GM12878 (cell line): ENCODE data around the gene NASP. TPM values are rescaled to one million over a fixed set of nuclear protein-coding genes. Genes with fewer than 3 reads are reported as not detected.
A peak's percentile ranks its signal among the peaks of the same experiment; 100 is the strongest.

Experiments
- CBX5 ChIP-seq: sonication (generic); IDR thresholded peaks from 2 replicates; pipeline ENCODE4 v1.6.1; 2016; ENCODE audit warnings: low read depth, moderate library complexity, mild to moderate bottlenecking, inconsistent platforms
- CEBPZ ChIP-seq: fragments of 150-350 bp; IDR thresholded peaks from 2 replicates; pipeline ENCODE4 v1.6.1; 2016; ENCODE audit warnings: low read depth, low read length
- ESRRA ChIP-seq: IDR thresholded peaks from 2 replicates; pipeline ENCODE4 v1.6.1; 2012; ENCODE audit warnings: mild to moderate bottlenecking, low read length, improper control_type of control experiment
- ETV6 ChIP-seq, 2 experiments: fragments of 450-650 bp in 1 of 2; IDR thresholded peaks in 1 of 2; conservative IDR thresholded peaks in 1 of 2; 2 replicates each; pipeline ENCODE4 v1.6.1; 2014; ENCODE audit warnings: antibody characterized with exemption in 1 of 2, borderline replicate concordance in 1 of 2, low read depth in 1 of 2, mild to moderate bottlenecking in 1 of 2, moderate library complexity in 1 of 2
- FOS ChIP-seq: IDR thresholded peaks from 3 replicates; pipeline ENCODE4 v1.6.1; 2011; ENCODE audit warnings: borderline replicate concordance; ENCODE audit not compliant: insufficient read length; ENCODE audit errors: extremely low read depth
- HDGF ChIP-seq: fragments of 450-650 bp; IDR thresholded peaks from 2 replicates; pipeline ENCODE4 v1.6.1; 2016; ENCODE audit warnings: antibody characterized with exemption
- IRF4 ChIP-seq: IDR thresholded peaks from 2 replicates; pipeline ENCODE4 v1.6.1; 2011; ENCODE audit warnings: low read depth, low read length
- MEF2B ChIP-seq: fragments of 450-650 bp; IDR thresholded peaks from 2 replicates; pipeline ENCODE4 v1.6.1; 2018; ENCODE audit warnings: mild to moderate bottlenecking, moderate library complexity; ENCODE audit not compliant: partially characterized antibody, poor library complexity, severe bottlenecking
- MLLT1 ChIP-seq: fragments of 450-650 bp; IDR thresholded peaks from 2 replicates; pipeline ENCODE4 v1.6.1; 2016; ENCODE audit warnings: mild to moderate bottlenecking
- NBN ChIP-seq: fragments of 450-650 bp; IDR thresholded peaks from 2 replicates; pipeline ENCODE4 v1.6.1; 2016
- NFXL1 ChIP-seq: fragments of 450-650 bp; IDR thresholded peaks from 2 replicates; pipeline ENCODE4 v1.6.1; 2017; ENCODE audit warnings: antibody characterized with exemption, mild to moderate bottlenecking, borderline replicate concordance
- PAX8 ChIP-seq: fragments of 450-650 bp; IDR thresholded peaks from 2 replicates; pipeline ENCODE4 v1.6.1; 2017; ENCODE audit warnings: mild to moderate bottlenecking, moderate library complexity
- POU2F2 ChIP-seq: IDR thresholded peaks from 3 replicates; pipeline ENCODE4 v1.6.1; 2011; ENCODE audit warnings: low read depth, mild to moderate bottlenecking, low read length, borderline replicate concordance
- SRF ChIP-seq, 2 experiments: IDR thresholded peaks; 2 replicates each; pipeline ENCODE4 v1.6.1; 2011; ENCODE audit warnings: low read depth in 2 of 2, low read length in 2 of 2, mild to moderate bottlenecking in 1 of 2, moderate library complexity in 1 of 2
- STAT3 ChIP-seq: IDR thresholded peaks from 2 replicates; pipeline ENCODE4 v1.6.1; 2011; ENCODE audit warnings: low read depth, low read length, improper control_type of control experiment
- TAF1 ChIP-seq: IDR thresholded peaks from 2 replicates; pipeline ENCODE4 v1.6.1; 2011; ENCODE audit warnings: mild to moderate bottlenecking, low read depth, low read length, borderline replicate concordance
- ZBTB40 ChIP-seq: fragments of 450-650 bp; IDR thresholded peaks from 2 replicates; pipeline ENCODE4 v1.6.1; 2016; ENCODE audit warnings: mild to moderate bottlenecking, moderate library complexity, borderline replicate concordance
- polyA plus RNA-seq, 11 experiments: library from polyadenylated mRNA; depleted of rRNA in 4 of 11; unstranded in 6 of 11; stranded (reverse) in 5 of 11; fragments of >200 nt; fragmentation: Nextera tagmentation in 4 of 11; fragmentation: Illumina TruSeq in 1 of 11; extraction: Ambion mirVana in 4 of 11; extraction: Trizol in 1 of 11; gene quantifications; 1 replicate in 1 of 11; 2 replicates in 10 of 11; pipeline versions ENCODE4 v1.2.1 to v1.2.3, GENCODE V29; 2011 to 2016; ENCODE audit warnings: inconsistent platforms in 2 of 11, missing spikeins in 2 of 11, low read depth in 1 of 11
- total RNA-seq, 4 experiments: library from RNA; depleted of rRNA in 3 of 4; stranded (reverse); fragments of >200 nt in 3 of 4; fragmentation: Illumina TruSeq in 1 of 4; extraction: Trizol in 1 of 4; gene quantifications; 2 replicates each; pipeline versions ENCODE4 v1.2.1 to v1.2.3, GENCODE V29; 2013 to 2021

NASP gene
- total and polyA plus RNA-seq, 10 of the 15 experiments (the other 5 are each of a cell fraction or from before 2014, with no cell fraction given) = 111 to 321 (median 205) TPM

- TF ChIP-seq IRF4 (no peak; the same call in 1 of the 2 replicates), PAX8 (no peak; the same call in 1 of the 2 replicates), HDGF (peak; percentile 86; the same call in 1 of the 2 replicates), CEBPZ (no peak), ETV6 (conservative IDR thresholded peaks at IDR 0.05 in 1 of 2, IDR thresholded peaks at IDR 0.05 in 1 of 2; ENCODE audit: borderline replicate concordance in 1 of 2, low read depth in 1 of 2) (0 out of 4 replicates have a peak, but pooled peaks of 1 of the 2 experiments have one; percentile 39), SRF (IDR thresholded peaks at IDR 0.05; ENCODE audit: low read depth in 2 of 2, low read length in 2 of 2) (0 out of 4 replicates have a peak, but pooled peaks of 1 of the 2 experiments have one; percentile 5), CBX5 (no peak), NBN (peak; percentile 87), ESRRA (no peak), FOS (no peak), MEF2B (no peak), TAF1 (peak; percentile 81; the same call in 1 of the 2 replicates), ZBTB40 (peak; percentile 79), POU2F2 (peak; percentile 50; the same call in 1 of the 3 replicates), NFXL1 (no peak), MLLT1 (peak; percentile 99), STAT3 (no peak)
Observed at GRCh38 chr1:45550401-45551351, 33.2 kb upstream of the NASP start, which contains the start of gene AKR1A1 (continued).
